Fibroblast of the aortic adventitia (primary cell): Measurements from ENCODE around the gene PDLIM1. TPM values are rescaled to one million over a fixed set of nuclear protein-coding genes. Genes with fewer than 3 reads are reported as not detected.

ENCODE experiments used
- DNase-seq: peaks from one replicate; pipeline ENCODE4 v3.0.0-alpha.2; 2010; ENCODE audit warnings: low read depth
- H3K4me3 ChIP-seq: 2 replicates; pipeline ENCODE4 v1.5.1; 2011; ENCODE audit warnings: low read depth, mild to moderate bottlenecking, control low read depth, low read length, moderate library complexity
- total RNA-seq: library from RNA; depleted of rRNA; stranded (reverse); fragments of >200 nt; gene quantifications from 2 replicates; pipeline ENCODE4 v1.2.3, GENCODE V29; 2012; ENCODE audit warnings: low replicate concordance
- TF ChIP-seq, protein P1 (sequence below): IDR thresholded peaks from 2 replicates; pipeline ENCODE4 v1.5.1; 2011; ENCODE audit warnings: mild to moderate bottlenecking, low read length, control low read depth, inconsistent platforms; ENCODE audit not compliant: insufficient read depth

PDLIM1 gene
- total RNA-seq, 1 donor = 13.5 TPM

DNA sequence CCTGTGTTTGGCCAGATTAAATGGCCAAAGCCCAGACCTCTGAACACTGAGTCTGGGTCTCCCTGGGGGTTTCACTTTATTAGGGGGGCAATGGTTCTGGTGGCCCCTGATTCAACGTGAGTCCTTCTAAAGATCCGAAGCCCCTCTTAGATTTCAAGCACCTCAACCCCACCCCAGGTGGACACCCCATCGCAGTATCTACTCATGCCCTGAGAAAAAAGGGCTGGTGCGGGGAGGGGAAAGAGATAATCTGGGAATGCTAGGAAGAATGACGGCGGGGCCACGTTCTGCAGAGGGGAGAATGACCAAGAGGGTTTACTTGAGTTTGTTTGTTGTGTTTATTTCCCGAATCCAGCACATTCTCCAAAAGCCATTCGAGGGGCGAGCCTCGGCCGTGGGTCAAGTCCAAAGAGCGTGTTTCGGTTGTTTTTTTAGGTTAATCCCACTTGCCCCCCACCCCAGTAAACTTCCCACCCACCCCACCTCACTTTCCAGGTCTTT lies 832 bp downstream of the PDLIM1 start:
- TF ChIP-seq, protein P1, sequence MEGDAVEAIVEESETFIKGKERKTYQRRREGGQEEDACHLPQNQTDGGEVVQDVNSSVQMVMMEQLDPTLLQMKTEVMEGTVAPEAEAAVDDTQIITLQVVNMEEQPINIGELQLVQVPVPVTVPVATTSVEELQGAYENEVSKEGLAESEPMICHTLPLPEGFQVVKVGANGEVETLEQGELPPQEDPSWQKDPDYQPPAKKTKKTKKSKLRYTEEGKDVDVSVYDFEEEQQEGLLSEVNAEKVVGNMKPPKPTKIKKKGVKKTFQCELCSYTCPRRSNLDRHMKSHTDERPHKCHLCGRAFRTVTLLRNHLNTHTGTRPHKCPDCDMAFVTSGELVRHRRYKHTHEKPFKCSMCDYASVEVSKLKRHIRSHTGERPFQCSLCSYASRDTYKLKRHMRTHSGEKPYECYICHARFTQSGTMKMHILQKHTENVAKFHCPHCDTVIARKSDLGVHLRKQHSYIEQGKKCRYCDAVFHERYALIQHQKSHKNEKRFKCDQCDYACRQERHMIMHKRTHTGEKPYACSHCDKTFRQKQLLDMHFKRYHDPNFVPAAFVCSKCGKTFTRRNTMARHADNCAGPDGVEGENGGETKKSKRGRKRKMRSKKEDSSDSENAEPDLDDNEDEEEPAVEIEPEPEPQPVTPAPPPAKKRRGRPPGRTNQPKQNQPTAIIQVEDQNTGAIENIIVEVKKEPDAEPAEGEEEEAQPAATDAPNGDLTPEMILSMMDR = no peak
- DNase-seq = no peak
- H3K4me3 ChIP-seq = peak overlapping the region; percentile 81

DNA sequence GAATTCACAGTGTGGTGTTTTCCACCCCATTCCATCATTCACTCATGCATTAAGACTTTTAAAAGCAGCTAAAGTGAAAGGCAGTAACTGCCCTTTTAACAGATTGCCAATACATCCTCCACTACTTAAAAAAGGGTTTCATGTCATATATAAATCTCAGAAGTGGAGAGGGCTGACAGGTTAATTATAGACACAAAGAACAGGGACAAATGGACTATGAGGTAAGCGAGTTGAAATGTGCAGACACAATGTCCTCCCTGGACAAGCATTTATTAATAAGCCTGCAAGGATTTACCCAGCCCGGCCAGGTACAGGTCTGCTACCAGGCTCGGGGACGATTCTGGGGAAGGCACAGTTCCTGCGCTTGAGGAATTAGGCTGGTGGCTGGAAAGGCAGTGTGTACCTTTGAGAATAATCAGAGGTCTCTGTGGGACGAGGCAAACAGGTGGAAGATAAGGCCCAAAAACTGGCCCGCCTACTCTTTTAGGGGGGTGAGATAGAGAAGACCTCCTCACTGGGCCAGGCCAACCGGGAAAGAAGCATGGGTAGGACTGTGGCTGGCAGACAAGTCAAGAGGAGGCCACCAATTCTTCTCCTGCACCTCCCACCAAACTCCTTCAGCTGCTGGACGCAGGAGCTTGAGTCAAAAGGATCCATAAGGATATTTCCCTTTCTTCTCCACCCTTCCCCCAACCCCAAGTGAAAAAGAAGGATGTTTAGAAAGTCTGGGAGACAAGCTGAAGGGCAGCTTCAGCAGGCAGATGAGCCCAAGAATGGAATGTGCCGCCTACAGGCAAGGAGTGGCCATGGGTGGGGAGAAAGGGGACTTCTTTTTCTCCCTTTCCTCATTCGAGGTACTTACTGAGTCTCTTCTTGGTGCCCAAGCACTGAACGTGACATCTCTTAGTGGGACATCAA lies 1.5 kb downstream of the PDLIM1 start:
- peak overlapping the region; percentile 81 for H3K4me3 ChIP-seq
- no peak for DNase-seq
- TF ChIP-seq, protein P1 = no peak

DNA sequence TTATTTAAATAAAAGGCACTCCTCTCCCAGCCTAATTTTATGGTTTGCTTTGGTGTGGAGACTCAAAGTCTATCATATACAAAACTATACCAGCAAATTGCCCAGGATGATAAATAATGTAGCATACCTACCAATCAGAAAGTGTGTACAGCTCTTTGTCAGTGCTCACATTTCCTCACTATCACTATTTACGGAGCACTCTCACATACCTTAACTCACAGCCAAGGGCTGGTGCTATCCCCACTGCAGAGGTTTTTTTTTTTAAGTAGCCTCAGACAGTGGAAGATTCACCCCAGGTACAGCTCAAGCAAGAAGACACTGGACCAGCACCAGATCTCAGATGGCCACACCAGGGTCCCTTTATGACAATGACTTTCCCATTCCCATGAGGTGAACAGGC lies 2.5 kb downstream of the PDLIM1 start:
- no peak overlapping the region for H3K4me3 ChIP-seq
- no peak for DNase-seq
- TF ChIP-seq, protein P1 = no peak

DNA sequence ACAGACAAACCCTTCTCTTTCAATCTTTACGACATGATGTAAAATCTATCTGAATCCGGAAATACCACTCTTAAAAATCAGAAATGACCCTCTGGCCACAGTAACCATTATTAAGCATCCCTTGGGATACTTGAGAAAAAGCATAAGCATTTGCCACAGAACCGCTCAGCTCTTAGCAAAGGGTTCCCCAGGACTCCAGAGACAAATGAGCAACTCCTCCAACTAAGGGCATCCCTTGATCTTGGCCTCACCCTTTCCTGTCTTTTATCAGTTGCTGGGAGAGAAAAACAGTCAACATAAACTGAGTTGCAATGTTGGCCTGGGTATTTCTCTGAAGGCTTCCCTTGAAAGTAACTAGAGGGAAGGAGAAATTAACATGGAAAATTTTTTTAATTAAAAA lies 3.5 kb downstream of the PDLIM1 start:
- TF ChIP-seq, protein P1 = no peak
- no peak for DNase-seq
- no peak overlapping the region for H3K4me3 ChIP-seq

DNA sequence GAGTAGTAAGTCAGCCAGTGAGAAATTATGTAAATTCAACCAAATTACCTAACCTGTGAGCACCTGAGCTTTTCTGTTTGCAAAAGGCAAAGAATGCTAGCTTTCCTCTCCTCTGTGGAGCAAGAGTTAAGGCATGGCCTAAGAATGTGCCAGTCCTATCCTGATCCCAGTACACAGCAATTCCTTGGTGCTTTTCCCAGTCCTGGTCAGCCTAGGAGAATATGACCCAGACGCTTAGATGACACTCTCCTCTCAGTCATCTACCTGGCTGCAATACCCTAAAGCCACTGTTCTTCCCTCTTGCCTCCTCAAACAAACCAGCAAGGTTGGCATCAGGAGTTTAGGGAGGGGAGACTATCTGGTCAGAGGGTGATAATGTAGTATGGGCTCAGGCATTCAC lies 4.1 kb downstream of the PDLIM1 start:
- TF ChIP-seq, protein P1 = no peak
- no peak for DNase-seq

DNA sequence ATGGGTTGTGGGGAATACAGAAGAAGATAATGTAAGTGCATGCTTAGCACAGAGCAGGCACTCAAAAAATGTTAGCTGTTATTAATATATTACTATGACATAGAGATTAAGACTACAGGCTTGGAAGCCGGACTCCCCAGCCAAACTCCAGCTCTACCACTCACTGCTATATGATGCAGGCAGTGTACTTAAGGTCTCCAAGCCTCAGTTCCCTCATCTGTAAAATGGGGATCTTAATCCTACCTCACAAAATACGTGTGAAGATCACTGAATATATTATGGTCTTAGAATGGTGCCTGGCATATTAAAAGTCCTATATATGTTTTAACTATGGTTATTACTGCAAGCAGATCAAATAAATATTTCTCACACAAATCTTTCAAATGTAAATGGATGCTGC lies 5.2 kb downstream of the PDLIM1 start:
- no peak for DNase-seq
- H3K4me3 ChIP-seq = no peak overlapping the region
- TF ChIP-seq, protein P1 = no peak

More for the DNA sequence above, 4.1 kb downstream of the PDLIM1 start:
- no peak overlapping the region for H3K4me3 ChIP-seq
